ENCODE data around the gene RASGRP1.

RASGRP1 gene

GRCh38 chr15:38499651-38500050 is 65.0 kb downstream of the RASGRP1 start:
- DNase-seq: no peak

- no peak for DNase-seq
Observed at GRCh38 chr15:38496151-38496550, 68.5 kb downstream of the RASGRP1 start.

- no peak for DNase-seq
Observed at GRCh38 chr15:38490242-38490922, 74.2 kb downstream of the RASGRP1 start.

GRCh38 chr15:38487378-38487777 is 77.2 kb downstream of the RASGRP1 start:
- no peak for DNase-seq

- no peak for DNase-seq
Observed at GRCh38 chr15:38486936-38487335, 77.7 kb downstream of the RASGRP1 start.

- DNase-seq: no peak
Observed at GRCh38 chr15:38482572-38482971, 82.0 kb downstream of the RASGRP1 start.

- no peak for DNase-seq
Observed at GRCh38 chr15:38481761-38482160, 82.9 kb downstream of the RASGRP1 start.

GRCh38 chr15:38481113-38481512 is 83.5 kb downstream of the RASGRP1 start:
- DNase-seq: no peak

- DNase-seq: no peak
Observed at GRCh38 chr15:38479756-38480155, 84.9 kb downstream of the RASGRP1 start.

- DNase-seq: no peak
Observed at GRCh38 chr15:38479266-38479665, 85.3 kb downstream of the RASGRP1 start.

GRCh38 chr15:38477637-38478036 is 87.0 kb downstream of the RASGRP1 start:
- no peak for DNase-seq

GRCh38 chr15:38476120-38476519 is 88.5 kb downstream of the RASGRP1 start:
- DNase-seq: no peak

GRCh38 chr15:38475361-38475760 is 89.3 kb downstream of the RASGRP1 start:
- DNase-seq: no peak

- DNase-seq: peak; percentile 45
Observed at GRCh38 chr15:38474155-38474757, 90.4 kb downstream of the RASGRP1 start.

- no peak for DNase-seq
Observed at GRCh38 chr15:38471974-38472373, 92.6 kb downstream of the RASGRP1 start.

GRCh38 chr15:38470816-38471215 is 93.8 kb downstream of the RASGRP1 start:
- DNase-seq: no peak

- no peak for DNase-seq
Observed at GRCh38 chr15:38464675-38465074, 99.9 kb downstream of the RASGRP1 start.

- DNase-seq: no peak
Observed at GRCh38 chr15:38463893-38464292, 100.7 kb downstream of the RASGRP1 start.

GRCh38 chr15:38461066-38461833 is 103.4 kb downstream of the RASGRP1 start:
- DNase-seq: no peak

GRCh38 chr15:38460543-38460942 is 104.1 kb downstream of the RASGRP1 start:
- DNase-seq: no peak

- DNase-seq: no peak
Observed at GRCh38 chr15:38459480-38459879, 105.1 kb downstream of the RASGRP1 start.

- DNase-seq: no peak
Observed at GRCh38 chr15:38458646-38459045, 106.0 kb downstream of the RASGRP1 start.

- no peak for DNase-seq
Observed at GRCh38 chr15:38455092-38455491, 109.5 kb downstream of the RASGRP1 start.

- DNase-seq: peak; percentile 7
Observed at GRCh38 chr15:38454696-38455090, 109.9 kb downstream of the RASGRP1 start.
